ENCODE results near the gene MAGEB6. TPM values are rescaled to one million over a fixed set of nuclear protein-coding genes. Genes with fewer than 3 reads are reported as not detected.

The MAGEB6 gene
- not detected for total RNA-seq

GRCh38 chrX:26192204-26192603 lies at the start of gene MAGEB6:
Gene MAGEB6 (plus strand): TSS chrX:26192440. CDS start chrX:26193847, 1,407 bp downstream.

DNA sequence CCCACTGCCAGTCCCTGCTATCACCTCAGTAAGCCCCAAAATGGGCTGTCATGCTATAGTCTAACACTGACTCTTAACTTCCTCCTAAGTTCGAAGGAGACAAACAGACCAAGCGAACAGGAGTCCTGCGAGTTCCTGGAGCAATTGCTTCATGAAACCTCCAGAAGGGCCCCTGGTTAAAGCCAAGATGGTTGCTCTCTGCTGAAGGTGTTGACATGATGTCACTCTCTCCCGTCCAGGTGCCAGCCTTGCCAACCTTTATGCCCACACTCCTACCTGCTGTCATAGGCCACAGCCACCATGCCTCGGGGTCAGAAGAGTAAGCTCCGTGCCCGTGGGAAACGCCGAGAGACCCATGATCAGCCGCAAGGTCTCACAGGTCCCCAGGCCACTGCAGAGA lies 31.9 kb upstream of the MAGEB6 start, which contains the start of gene MAGEB6B:
Gene MAGEB6B, plus strand, starts transcription at position 301 of the 400 bp plus-strand sequence. Its CDS starts 0 bp downstream, at position 301.

DNA sequence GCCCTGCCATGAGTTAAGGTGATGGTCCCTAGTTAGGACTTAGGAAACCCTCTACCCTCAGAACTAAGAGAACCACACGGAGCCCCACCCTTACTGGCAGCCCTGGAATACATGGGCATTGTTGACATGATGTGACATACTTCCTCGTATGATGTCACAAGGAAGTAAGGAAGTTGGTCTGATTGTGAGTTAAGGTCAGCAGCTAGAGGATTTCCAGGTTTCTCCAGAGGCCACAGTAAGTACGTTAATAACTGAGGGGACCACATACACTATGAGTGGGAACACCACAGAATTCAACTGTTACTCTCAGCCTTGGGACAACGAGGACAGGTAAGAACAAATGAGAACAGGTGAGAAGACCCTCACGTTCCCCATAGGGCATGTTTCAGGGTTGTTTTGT lies 23.6 kb downstream of the MAGEB6 start, which contains the start of gene MAGEB5:
Gene MAGEB5, plus strand, starts transcription at position 301 of the 400 bp plus-strand sequence. CDS start 1,133 bp downstream, outside the sequence.

Other genes with a start within 250 kb of the MAGEB6 start
- gene MAGEB18, start 54.1 kb upstream of the MAGEB6 start, total RNA-seq = not detected
- gene MAGEB6B, start 31.8 kb upstream of the MAGEB6 start, total RNA-seq = not detected
- not detected for gene MAGEB5, start 23.7 kb downstream of the MAGEB6 start, total RNA-seq

All from melanocyte of skin (primary cell).